HG03066 (cell line): Measurements from ENCODE around the gene LPCAT2.

Experiments used
- ATAC-seq: cut with Tn5 transposase; IDR thresholded peaks from one replicate; pipeline ENCODE4 v1.9.1; 2021; ENCODE audit warnings: low read depth; ENCODE audit not compliant: unreplicated experiment

LPCAT2 gene, protein sequence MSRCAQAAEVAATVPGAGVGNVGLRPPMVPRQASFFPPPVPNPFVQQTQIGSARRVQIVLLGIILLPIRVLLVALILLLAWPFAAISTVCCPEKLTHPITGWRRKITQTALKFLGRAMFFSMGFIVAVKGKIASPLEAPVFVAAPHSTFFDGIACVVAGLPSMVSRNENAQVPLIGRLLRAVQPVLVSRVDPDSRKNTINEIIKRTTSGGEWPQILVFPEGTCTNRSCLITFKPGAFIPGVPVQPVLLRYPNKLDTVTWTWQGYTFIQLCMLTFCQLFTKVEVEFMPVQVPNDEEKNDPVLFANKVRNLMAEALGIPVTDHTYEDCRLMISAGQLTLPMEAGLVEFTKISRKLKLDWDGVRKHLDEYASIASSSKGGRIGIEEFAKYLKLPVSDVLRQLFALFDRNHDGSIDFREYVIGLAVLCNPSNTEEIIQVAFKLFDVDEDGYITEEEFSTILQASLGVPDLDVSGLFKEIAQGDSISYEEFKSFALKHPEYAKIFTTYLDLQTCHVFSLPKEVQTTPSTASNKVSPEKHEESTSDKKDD

GRCh38 chr16:55508941-55509931 is at the start of gene LPCAT2:
LPCAT2 (plus strand) TSS chr16:55509072; CDS start chr16:55509182, 110 bp downstream.
- ATAC-seq = no peak

DNA sequence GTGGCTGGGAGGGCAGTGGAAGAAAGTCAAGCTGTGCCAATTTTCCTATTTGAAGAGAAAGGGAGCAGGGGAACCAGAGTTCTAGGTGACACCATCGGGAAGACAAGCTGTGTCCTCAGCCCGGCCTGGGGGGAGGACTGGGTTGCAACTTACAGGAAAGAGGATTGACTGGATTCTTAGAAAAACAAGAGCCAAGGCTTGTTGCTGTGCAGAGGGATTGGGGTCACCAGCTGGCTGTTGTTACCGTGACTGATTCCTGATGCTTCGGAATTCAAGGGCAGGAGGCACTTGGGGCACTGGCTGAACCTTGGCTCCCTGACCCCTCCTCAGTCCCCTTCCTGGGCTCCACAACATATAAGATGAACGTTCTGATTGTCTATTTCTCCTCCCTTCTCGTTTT is 46.6 kb upstream of the LPCAT2 start:
- no peak for ATAC-seq

GRCh38 chr16:55464375-55464774 is 44.5 kb upstream of the LPCAT2 start:
- ATAC-seq = no peak

DNA sequence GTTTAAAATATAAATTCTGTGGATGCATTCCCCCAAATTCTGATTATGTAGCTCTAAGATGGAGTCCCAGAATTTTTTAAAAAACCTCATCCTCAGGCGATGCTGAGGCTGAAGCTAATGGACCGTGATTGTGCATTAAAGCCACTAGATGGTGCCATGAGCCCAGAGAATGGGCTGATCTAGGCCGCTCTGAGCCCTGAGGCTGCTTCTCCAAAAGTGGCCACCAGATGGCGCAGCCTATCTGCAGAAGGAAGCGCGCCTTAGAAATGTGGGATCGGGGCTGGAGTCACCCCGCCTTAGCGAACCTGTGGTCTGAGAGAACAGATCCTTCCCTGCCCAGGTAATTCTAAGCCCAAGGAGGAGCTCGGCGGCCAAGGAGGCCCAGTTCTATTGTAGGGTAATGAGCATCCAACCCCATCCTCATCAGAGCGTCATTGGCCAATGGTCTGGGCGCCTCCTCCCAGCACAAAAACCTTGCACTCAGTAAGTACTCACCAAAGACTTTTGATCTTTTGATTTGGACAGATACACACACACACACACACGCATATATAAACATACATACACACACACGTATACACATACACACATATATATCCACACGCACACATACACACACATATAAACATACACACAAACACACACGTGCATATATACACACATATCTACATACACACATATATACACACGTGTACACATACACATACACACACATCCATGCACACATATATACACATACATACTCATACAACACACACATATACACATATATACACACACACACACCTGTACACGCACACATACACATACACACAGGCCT is 43.6 kb upstream of the LPCAT2 start:
- ATAC-seq = peak; percentile 91

DNA sequence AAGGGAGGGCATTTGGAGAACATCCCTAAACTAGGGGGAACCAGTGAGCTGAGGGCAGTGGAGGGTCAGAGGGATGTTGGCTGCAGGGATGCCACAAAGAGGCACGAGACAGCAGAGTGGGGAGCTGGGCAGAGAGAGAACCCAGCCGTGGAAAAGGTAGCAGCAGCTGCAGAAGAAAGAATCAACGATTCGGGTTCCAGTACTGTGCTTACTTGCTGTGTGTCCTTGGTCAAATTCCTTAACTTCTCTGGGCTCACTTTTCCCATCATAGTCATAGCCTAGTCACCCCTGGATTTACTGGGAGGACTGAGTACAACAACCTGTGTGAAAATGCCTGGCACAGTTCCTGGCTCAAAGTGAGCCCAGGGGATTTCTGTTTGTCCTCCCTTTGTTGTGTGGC is 42.7 kb upstream of the LPCAT2 start:
- no peak for ATAC-seq

DNA sequence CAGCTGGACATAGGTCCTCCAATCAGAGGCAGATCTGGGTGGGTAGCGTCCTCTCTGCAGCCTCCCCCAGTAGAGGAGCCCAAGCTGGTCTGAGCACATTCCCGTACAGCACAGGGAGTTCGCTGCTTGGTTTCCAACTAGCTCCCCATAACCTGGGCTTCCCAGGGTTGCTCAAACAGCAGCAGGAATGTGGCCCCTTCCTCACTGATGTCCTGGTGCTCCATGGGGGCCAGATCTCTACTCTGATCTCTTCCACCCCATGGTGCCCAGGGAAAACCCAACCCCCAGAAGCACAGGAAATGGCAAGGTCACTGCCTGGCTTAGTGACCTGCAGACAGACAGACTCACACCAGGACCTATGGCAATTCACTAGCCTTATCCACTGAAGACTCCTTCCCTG is 41.0 kb upstream of the LPCAT2 start:
- no peak for ATAC-seq

DNA sequence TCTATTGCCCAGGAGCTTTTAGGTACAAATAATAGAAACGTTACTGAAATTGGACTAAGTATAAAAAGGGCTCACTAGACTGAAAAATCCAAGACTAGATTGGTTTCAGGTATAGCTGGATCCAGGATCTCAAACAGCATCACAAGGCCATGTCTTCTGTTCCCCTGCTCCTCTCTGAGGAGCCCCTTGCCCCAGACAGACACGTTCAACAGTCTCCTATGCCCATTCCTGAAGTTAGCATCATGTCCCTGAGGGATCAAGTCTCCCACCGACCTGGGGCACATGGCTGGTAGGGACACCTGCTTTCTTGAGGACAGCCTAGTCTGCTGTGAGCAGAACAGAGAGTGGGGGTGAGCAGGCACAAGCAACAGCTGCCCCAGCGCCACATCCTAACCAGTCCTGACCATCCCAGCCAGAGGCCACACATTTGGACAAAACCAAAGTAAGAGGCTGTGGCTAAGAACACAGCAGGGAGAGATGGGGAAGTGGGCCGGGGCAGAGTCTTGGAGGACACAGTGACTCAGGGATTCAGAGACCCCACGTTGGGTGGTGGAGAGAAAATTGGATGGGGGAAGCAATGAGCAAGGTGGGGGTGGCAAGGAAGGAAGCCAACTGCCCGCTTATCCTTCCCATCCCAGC is 40.4 kb upstream of the LPCAT2 start:
- no peak for ATAC-seq

DNA sequence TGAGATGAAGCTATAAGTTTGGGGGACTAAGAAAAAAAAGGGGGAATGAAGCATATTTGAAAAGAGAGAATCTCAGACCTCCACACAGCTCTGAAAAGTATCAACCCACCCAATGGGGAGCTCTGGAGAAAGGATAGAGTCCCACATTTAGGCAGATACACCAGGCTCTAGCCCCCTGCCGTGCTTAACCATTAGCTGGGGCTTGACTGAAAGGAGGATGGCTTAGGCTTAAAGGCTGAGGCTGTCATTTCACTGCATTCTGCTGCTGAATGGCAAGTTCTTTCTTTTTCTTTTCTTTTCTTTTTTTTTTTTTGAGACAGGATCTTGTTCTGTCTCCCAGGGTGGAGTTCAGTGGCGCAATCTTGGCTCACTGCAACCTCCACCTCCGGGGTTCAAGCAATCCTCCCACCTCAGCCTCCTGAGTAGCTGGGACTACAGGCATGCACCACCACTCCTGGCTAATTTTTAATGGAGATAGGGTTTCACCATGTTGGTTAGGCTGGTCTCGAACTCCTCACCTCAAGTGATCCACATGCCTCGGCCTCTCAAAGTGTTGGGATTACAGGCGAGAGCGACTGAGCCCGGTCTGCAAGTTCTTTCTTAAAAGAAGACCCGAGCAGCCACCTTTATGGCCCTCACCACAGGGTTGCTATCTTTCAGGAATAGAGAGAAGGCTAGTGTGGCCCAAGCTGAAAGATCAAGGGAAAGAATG is 38.9 kb upstream of the LPCAT2 start:
- ATAC-seq = no peak

- no peak for ATAC-seq
Measured at GRCh38 chr16:55470533-55471371, 38.1 kb upstream of the LPCAT2 start.

DNA sequence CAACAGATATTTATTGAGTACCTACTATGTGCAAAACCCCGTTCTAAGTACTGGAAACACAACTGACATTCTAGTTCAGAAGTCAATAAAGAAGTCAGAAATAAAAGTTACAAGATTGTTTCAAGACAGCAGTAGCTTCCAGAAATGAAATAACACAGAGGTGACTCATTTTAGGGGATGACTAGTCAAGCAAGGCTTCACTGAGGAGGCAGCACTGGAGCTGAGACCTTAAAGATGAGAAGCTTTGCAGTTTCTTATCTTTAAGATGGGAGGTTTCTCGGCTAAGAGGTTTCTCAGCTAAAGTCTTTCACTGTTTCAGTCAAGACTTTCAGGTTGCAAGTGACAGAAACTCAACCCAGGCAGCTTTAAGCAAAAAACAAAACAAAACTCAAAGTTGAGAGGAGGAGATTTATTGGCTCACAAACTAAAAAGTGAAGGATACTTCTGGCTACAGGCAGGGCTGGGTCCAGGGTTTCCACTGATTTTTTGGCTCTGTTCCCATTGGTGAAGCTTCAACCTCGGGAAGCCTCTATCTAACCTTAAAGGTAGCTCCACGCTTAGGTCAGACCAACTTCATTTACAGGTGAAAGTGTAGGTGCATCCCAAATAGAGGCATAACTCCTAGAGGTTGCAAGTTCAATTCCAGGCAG is 37.3 kb upstream of the LPCAT2 start:
- peak; percentile 64 for ATAC-seq

DNA sequence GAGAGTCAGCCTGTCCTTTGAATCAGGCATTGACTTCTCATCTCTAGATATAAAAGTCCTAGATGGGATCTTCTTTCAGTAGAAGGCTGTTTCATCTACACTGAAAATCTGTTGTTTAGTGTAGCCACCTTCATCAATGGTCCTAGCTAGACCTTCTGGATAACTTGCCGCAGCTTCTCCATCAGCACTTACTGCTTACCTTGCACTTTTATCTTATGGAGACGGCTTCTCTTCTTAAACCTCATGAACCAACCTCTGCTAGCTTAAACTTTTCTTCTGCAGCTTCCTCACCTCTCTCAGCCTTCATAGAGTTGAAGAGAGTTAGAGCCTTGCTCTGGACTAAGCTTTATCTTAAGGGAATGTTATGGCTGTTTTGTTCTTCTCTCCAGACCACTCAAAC is 35.3 kb upstream of the LPCAT2 start:
- no peak for ATAC-seq

DNA sequence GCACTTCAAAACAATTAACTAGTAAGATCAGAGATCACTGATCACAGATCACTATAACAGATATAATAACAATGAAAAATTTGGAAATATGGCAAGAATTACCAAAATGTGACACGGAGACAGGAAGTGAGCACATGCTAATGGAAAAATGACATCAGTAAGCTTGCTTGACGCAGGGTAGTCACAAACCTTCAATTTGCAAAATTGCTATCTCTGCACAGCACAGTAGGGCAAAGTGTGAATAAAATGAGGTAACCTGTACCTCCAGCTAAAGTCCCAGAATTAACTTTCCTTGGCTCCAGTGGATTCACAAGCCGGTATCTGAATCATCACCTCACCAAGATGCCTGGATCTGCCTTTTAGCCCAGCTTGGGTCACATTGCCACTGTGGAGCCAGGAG is 34.1 kb upstream of the LPCAT2 start:
- ATAC-seq = no peak

DNA sequence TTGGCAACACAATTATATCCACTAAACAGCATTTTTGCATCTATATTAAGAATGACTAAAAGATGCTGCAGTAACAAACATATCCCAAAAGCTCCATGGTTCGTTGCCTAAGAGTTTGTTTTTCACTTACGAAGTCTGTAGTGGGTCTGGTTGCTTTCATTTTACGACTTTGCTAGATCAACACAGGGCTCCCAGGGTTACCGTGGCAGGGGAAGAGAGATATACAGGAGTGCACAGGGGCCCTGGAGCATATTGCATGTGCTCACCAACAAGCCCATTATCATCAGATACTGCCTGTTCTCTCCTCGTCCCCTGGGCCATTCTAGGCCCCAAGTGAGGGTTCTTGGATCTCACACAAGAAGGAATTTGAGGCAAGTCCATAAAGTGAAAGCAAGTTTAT is 33.0 kb upstream of the LPCAT2 start:
- no peak for ATAC-seq

DNA sequence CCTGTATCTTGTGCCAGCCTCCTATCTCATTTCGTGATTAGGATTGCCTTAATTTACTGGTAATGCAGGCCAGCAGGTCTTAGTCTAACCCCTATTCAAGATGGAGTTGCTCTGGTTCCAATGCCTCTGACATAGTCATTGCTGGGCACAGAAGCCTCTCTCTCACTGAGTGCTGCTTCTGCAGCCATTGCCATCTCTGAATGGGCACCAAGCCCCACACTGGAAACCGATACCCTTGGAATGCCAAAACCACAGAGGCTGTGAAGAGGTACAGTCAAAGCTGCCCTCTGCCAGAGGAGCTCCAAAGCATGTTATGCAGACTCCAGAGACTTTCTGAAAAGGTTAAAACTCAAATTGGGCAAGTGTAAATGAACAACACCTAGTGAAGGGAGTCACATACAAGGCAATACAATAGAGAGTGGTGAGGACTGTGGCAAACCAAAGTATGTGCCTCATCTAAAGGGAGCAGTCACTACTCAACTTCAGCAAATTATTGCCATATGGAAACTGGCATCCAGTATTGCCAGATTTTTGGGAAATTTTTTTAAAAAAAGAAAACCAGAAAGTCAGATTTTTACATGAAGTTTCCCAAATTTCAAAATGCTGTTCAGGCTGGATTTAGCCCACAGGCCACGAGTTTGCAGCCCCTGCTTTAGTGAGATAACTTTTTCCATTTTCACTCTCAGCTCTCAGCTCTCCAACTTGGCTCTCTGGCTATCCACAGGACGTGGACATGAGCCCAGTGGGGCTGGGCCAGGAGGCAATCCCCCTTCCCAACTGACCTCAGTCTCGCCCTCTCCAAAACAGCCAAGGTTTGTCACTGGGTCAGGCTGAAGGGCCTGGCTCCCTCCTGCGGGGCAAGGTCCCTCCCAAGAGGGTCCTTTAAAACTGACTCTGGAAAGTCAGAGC is 32.0 kb upstream of the LPCAT2 start:
- no peak for ATAC-seq

- ATAC-seq = no peak
Measured at GRCh38 chr16:55477736-55478135, 31.1 kb upstream of the LPCAT2 start.

- ATAC-seq = no peak
Measured at GRCh38 chr16:55478827-55479429, 29.9 kb upstream of the LPCAT2 start, which contains the start of gene MMP2. MMP2 (plus strand) TSS chr16:55479198; CDS start chr16:55479480, 282 bp downstream.
